ENCODE results near the gene NRG2. TPM values are rescaled to one million over a fixed set of nuclear protein-coding genes. Genes with fewer than 3 reads are reported as not detected.

The NRG2 gene
- total and polyA plus RNA-seq, 2 of the 8 experiments (the other 6 are each of a cell fraction or from before 2014, with no cell fraction given) = 0.27 to 0.54 TPM

- TF ChIP-seq PHF8 (conservative IDR thresholded peaks at IDR 0.05; ENCODE audit: low read depth, low read length) (0 out of 2 replicates have a peak, but pooled peaks have one; percentile 4), KDM1A (IDR thresholded peaks at IDR 0.05; ENCODE audit: borderline replicate concordance, low read length) (peak; percentile 66; the same call in 1 of the 2 replicates)
Measured at GRCh38 chr5:140043508-140043872, 391 bp upstream of the NRG2 start (continued).

Data from H1 (cell line).